GM23248 (cell line): ENCODE results near the gene OMA1. TPM values are rescaled to one million over a fixed set of nuclear protein-coding genes. Genes with fewer than 3 reads are reported as not detected.
A peak's percentile ranks its signal among the peaks of the same experiment; 100 is the strongest.

Experiments used
- DNase-seq: peaks from one replicate; pipeline ENCODE4 v3.0.0-alpha.2; 2015
- H2AFZ ChIP-seq: fragments of 200-600 bp; sonication (generic); 2 replicates; pipeline ENCODE4 v1.6.1; 2016; ENCODE audit warnings: antibody characterized with exemption
- H3F3A ChIP-seq: fragments of 200-600 bp; sonication (generic); 2 replicates; pipeline ENCODE4 v1.6.1; 2016; ENCODE audit warnings: mild to moderate bottlenecking, antibody characterized with exemption, mixed run types; ENCODE audit not compliant: insufficient read depth
- H3K27ac ChIP-seq: fragments of 200-600 bp; sonication (generic); 2 replicates; pipeline ENCODE4 v1.5.1; 2016; ENCODE audit warnings: mild to moderate bottlenecking
- H3K27me3 ChIP-seq: fragments of 200-600 bp; sonication (generic); replicated peaks from 2 replicates; pipeline ENCODE4 v1.6.1; 2016; ENCODE audit warnings: mild to moderate bottlenecking; ENCODE audit not compliant: insufficient read depth
- H3K36me3 ChIP-seq: fragments of 200-600 bp; sonication (generic); 2 replicates; pipeline ENCODE4 v1.6.1; 2016; ENCODE audit warnings: low read depth, mild to moderate bottlenecking
- H3K4me1 ChIP-seq: fragments of 200-600 bp; sonication (generic); 2 replicates; pipeline ENCODE4 v1.6.1; 2016; ENCODE audit warnings: mild to moderate bottlenecking; ENCODE audit not compliant: insufficient read depth
- H3K4me2 ChIP-seq: fragments of 200-600 bp; sonication (generic); one replicate; pipeline ENCODE4 v1.6.1; 2016; ENCODE audit warnings: mild to moderate bottlenecking; ENCODE audit not compliant: unreplicated experiment
- H3K4me3 ChIP-seq: fragments of 200-600 bp; sonication (generic); 2 replicates; pipeline ENCODE4 v1.5.1; 2016; ENCODE audit warnings: mild to moderate bottlenecking
- H3K79me2 ChIP-seq: fragments of 200-600 bp; sonication (generic); 2 replicates; pipeline ENCODE4 v1.6.1; 2016; ENCODE audit warnings: mild to moderate bottlenecking; ENCODE audit not compliant: insufficient read depth
- H3K9ac ChIP-seq: fragments of 200-600 bp; sonication (generic); 2 replicates; pipeline ENCODE4 v1.6.1; 2016; ENCODE audit warnings: mild to moderate bottlenecking
- H3K9me2 ChIP-seq: fragments of 200-600 bp; sonication (generic); 2 replicates; pipeline ENCODE4 v1.6.1; 2016; ENCODE audit warnings: mixed run types, mild to moderate bottlenecking, moderate library complexity; ENCODE audit not compliant: insufficient read depth
- H3K9me3 ChIP-seq: fragments of 200-600 bp; sonication (generic); one replicate; pipeline ENCODE4 v1.6.1; 2017; ENCODE audit warnings: low read depth
- H4K20me1 ChIP-seq: fragments of 200-600 bp; sonication (generic); 2 replicates; pipeline ENCODE4 v1.6.0; 2016; ENCODE audit not compliant: insufficient read depth
- EZH2 ChIP-seq: fragments of 200-600 bp; sonication (generic); IDR thresholded peaks from 2 replicates; pipeline ENCODE4 v1.6.1; 2018; ENCODE audit warnings: antibody characterized with exemption, mild to moderate bottlenecking; ENCODE audit not compliant: insufficient read depth, poor library complexity, severe bottlenecking
- EZH2phosphoT487 ChIP-seq: fragments of 200-600 bp; sonication (generic); IDR thresholded peaks from 2 replicates; pipeline ENCODE4 v1.6.1; 2018; ENCODE audit warnings: antibody characterized with exemption, moderate library complexity, mild to moderate bottlenecking, low read depth; ENCODE audit not compliant: insufficient read depth
- WGBS, 2 experiments: methylation state at CpG; one replicate each; pipeline ENCODE4 v1.1.6; 2015 to 2017; ENCODE audit warnings: low lambda C conversion rate in 2 of 2, low coverage in 1 of 2; ENCODE audit errors: missing lambda C conversion rate in 2 of 2; 5-methylcytosine and 5-hydroxymethylcytosine counted together
- in situ Hi-C: fragments of 300-500 bp; cut with MboI; formaldehyde crosslinking; loops from 2 replicates; pipeline ENCODE4 v1.15.0; 2020
- polyA plus RNA-seq: library from polyadenylated mRNA; unstranded; fragments of >200 nt; fragmentation: Nextera tagmentation; extraction: Ambion mirVana; gene quantifications from 2 replicates; pipeline ENCODE4 v1.2.1, GENCODE V29; 2016
- total RNA-seq: library from RNA; depleted of rRNA; stranded (reverse); fragments of >200 nt; shearing (Covaris generic); gene quantifications from 2 replicates; pipeline ENCODE4 v1.2.3, GENCODE V29; 2014

Gene OMA1
- total and polyA plus RNA-seq, 2 experiments from 2014 or later, result 13.2 to 14.0 TPM

DNA sequence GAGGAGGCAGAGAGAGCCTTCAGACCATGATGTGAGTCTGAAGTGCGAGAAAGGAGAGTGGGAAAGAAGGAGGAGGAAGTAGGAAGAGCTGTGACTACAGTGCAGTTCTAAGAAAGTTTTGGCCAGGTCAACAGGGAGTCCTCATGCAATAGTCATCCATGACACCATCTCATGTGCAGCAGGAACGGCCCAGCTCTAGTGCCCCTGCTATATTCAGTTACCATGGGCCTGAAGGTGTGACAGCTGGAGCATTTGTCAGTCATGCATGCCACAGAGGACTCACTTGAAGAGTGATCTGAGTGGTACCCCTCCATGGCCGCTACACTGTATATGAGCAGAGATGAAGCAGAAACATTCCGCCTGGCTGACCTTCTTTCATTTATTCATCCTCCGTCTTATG, 77.9 kb downstream of the OMA1 start:
- H3F3A ChIP-seq, result no peaks in the 10 kb centered on the region
- no peaks in the 10 kb centered on the region for H3K79me2 ChIP-seq
- no peak overlapping the region for H3K4me2 ChIP-seq
- TF ChIP-seq EZH2, result no peak
- no peak for TF ChIP-seq EZH2phosphoT487
- no peaks in the 10 kb centered on the region for H3K36me3 ChIP-seq
- no peak overlapping the region for H3K9ac ChIP-seq
- in situ Hi-C loops, result no loop called here
- H3K27me3 ChIP-seq, result no peaks in the 10 kb centered on the region; the same call in 1 of the 2 replicates
- H2AFZ ChIP-seq, result no peak overlapping the region
- H3K4me1 ChIP-seq, result no peaks in the 10 kb centered on the region
- no peaks in the 10 kb centered on the region for H3K9me2 ChIP-seq
- H4K20me1 ChIP-seq, result no peaks in the 10 kb centered on the region
- H3K9me3 ChIP-seq, result no peaks in the 10 kb centered on the region
- 55 to 56% methylated on average over 5 of the region's 5 CpGs for WGBS, 2 experiments
- no peak overlapping the region for H3K27ac ChIP-seq
- no peak for DNase-seq
- H3K4me3 ChIP-seq, result no peak overlapping the region

DNA sequence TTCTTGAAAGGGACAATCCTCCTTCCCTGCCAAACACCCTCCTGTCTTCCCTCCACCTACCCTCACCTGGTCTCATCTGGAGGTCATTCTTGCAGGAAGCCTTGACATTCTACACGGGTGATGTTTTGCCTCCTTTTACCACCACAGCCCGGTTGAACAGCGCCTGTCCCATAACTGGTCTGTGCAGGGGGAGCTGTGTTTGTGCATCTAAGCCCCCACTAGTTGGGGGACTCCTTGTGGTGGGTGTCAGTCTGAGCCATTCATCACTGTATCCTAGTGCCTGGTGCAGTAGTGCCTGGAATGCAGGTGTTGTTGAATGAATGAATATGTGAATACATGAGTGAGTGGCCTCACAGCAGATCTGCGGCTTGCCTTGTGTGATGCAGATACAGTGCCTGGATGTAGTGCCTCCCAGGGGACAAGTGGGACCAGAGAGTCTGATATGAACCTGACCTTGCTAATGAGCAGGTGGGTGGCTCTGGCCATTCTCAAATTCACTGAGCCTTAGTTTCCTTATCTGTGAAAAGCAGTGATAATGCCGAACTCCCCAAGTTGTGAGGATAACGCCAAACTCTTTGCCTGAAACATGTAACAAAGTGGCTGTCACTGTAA, 79.8 kb downstream of the OMA1 start:
- no peaks in the 10 kb centered on the region for H3F3A ChIP-seq
- no peak for DNase-seq
- 68 to 70% methylated on average over 6 of the region's 6 CpGs for WGBS, 2 experiments
- TF ChIP-seq EZH2phosphoT487, result no peak
- TF ChIP-seq EZH2, result no peak
- H3K36me3 ChIP-seq, result no peaks in the 10 kb centered on the region
- H3K79me2 ChIP-seq, result no peaks in the 10 kb centered on the region
- no peaks in the 10 kb centered on the region; the same call in 1 of the 2 replicates for H3K27me3 ChIP-seq
- no peaks in the 10 kb centered on the region for H3K9me2 ChIP-seq
- no peak overlapping the region for H3K9ac ChIP-seq
- H3K4me3 ChIP-seq, result no peak overlapping the region
- no peak overlapping the region for H3K27ac ChIP-seq
- H3K9me3 ChIP-seq, result no peaks in the 10 kb centered on the region
- H2AFZ ChIP-seq, result no peak overlapping the region
- H3K4me1 ChIP-seq, result no peaks in the 10 kb centered on the region
- H4K20me1 ChIP-seq, result no peaks in the 10 kb centered on the region
- in situ Hi-C loops, result no loop called here
- H3K4me2 ChIP-seq, result no peak overlapping the region

DNA sequence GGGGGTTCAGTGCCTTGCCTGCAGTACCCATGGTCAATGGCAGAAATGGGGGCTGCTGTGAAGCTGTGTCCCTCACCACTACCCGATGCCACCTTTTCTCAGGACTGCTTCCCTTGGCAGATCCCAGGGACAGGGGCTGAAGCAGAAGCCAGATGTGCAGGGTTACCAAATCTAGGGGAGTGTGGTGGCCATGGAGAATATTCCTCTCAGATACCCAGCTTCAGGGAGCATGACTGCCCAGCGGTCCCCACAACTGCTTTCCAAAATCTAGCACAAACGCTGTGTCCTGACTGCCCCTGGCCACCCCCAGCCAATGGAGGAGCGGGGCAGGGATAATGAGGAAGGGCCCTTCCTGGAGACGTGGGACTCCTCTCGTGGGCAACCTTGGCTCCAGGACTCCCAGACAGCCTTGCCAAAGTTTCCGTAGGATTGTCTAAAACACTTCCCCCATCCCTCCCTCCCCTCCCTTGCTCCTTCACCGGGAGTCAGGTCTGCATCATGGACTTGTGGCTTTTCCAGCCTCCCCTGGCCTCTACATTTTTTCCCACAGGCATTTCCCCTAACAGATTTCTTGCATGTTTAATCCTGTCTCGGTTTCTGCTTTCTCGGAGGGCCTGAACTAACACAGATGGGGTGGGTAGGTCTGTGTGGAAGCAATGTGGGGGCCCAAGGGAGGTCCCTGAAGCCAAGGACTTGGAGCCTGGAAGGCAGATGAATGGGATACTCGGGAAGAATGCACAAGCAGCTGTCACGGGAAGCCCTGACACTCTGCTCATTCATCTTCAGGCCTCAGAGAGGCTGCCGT, 80.5 kb downstream of the OMA1 start:
- Histone ChIP-seq H3K4me1 (no peaks in the 10 kb centered on the region), H3K4me3 (no peak overlapping the region), H3K9me2 (no peaks in the 10 kb centered on the region), H3K9ac (no peak overlapping the region), H3K27ac (no peak overlapping the region), H3K79me2 (no peaks in the 10 kb centered on the region), H3K9me3 (no peaks in the 10 kb centered on the region), H2AFZ (no peak overlapping the region), H3K36me3 (no peaks in the 10 kb centered on the region), H3F3A (no peaks in the 10 kb centered on the region), H3K27me3 (no peaks in the 10 kb centered on the region; the same call in 1 of the 2 replicates), H3K4me2 (no peak overlapping the region), H4K20me1 (no peaks in the 10 kb centered on the region)
- TF ChIP-seq EZH2 (no peak), EZH2phosphoT487 (no peak)
- DNase-seq, result peak; percentile 15
- in situ Hi-C loops, result no loop called here
- 26 to 29% methylated on average over 13 of the region's 13 CpGs for WGBS, 2 experiments

DNA sequence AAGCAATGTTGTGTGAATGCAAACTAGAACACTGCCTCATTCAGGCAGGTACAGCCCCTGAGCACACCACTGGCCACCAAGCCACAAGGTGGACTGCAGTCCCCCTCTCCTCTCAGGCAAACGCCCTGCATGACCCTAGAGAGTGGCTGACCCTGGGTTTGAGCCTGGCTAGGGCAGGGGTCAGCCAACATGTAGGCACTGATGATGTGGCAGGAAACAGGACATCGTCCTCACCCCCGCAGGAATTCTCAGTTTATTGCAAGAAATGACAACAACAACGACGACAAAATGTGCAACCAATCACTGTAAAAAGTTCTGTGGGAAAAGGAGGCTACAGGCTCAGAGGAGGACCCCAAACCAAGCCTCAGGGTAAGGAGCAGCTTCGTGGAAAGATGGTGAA, 81.3 kb downstream of the OMA1 start:
- H4K20me1 ChIP-seq, result no peaks in the 10 kb centered on the region
- no peaks in the 10 kb centered on the region for H3F3A ChIP-seq
- no peaks in the 10 kb centered on the region; the same call in 1 of the 2 replicates for H3K27me3 ChIP-seq
- no peak overlapping the region for H3K27ac ChIP-seq
- no peaks in the 10 kb centered on the region for H3K79me2 ChIP-seq
- no peak overlapping the region for H2AFZ ChIP-seq
- H3K4me3 ChIP-seq, result no peak overlapping the region
- DNase-seq, result no peak
- no peak overlapping the region for H3K4me2 ChIP-seq
- 36 to 55% methylated on average over 6 of the region's 6 CpGs for WGBS, 2 experiments
- H3K9ac ChIP-seq, result no peak overlapping the region
- H3K36me3 ChIP-seq, result no peaks in the 10 kb centered on the region
- TF ChIP-seq EZH2phosphoT487, result no peak
- TF ChIP-seq EZH2, result no peak
- no peaks in the 10 kb centered on the region for H3K9me3 ChIP-seq
- no peaks in the 10 kb centered on the region for H3K9me2 ChIP-seq
- in situ Hi-C loops, result no loop called here
- no peaks in the 10 kb centered on the region for H3K4me1 ChIP-seq
